ENCODE measurements around the gene ZNF217.

- TF ChIP-seq CHD1 (IDR thresholded peaks at IDR 0.05; ENCODE audit: low read length) (no peak), KAT8 (IDR thresholded peaks at IDR 0.05; ENCODE audit: low read depth) (no peak), SRSF3 (IDR thresholded peaks at IDR 0.05; ENCODE audit: insufficient read depth, low read length) (no peak), SNRNP70 (optimal IDR thresholded peaks at IDR 0.05; ENCODE audit: low read depth, low read length) (no peak), TEAD4 (IDR thresholded peaks at IDR 0.05; ENCODE audit: low read length) (peak; percentile 83), TEAD4 (CRISPR knock-in tag; IDR thresholded peaks at IDR 0.05; ENCODE audit: borderline replicate concordance) (no peak), CHD4 (IDR thresholded peaks at IDR 0.05; ENCODE audit: insufficient read depth, insufficient replicate concordance, low read depth, low read length, poor library complexity, severe bottlenecking) (no peak), THAP12 (CRISPR knock-in tag; IDR thresholded peaks at IDR 0.05) (no peak), ARID4B (CRISPR knock-in tag; IDR thresholded peaks at IDR 0.05) (no peak), BRF2 (IDR thresholded peaks at IDR 0.05; ENCODE audit: borderline replicate concordance, insufficient read depth, insufficient read length) (no peak), CBX5 (IDR thresholded peaks at IDR 0.05; ENCODE audit: borderline replicate concordance, low read depth) (no peak), RAD21 (CRISPR knock-in tag; conservative IDR thresholded peaks at IDR 0.05 in 1 of 2, IDR thresholded peaks at IDR 0.05 in 1 of 2) (no peak), EZH2 (IDR thresholded peaks at IDR 0.05; ENCODE audit: borderline replicate concordance, low read depth, low read length) (no peak)
Measured at GRCh38 chr20:53611449-53611894, 17.8 kb upstream of the ZNF217 start.
